ENCODE data around the gene IGF1R.

IGF1R gene

GRCh38 chr15:98745650-98746374 is 97.5 kb downstream of the IGF1R start:
- H3K79me2 ChIP-seq (ENCODE audit: insufficient read depth, low read length): no peaks in the 10 kb centered on the region
- H4K20me1 ChIP-seq (ENCODE audit: low read depth, low read length): peaks cover 4% of the 10 kb centered on the region
- H3K9me3 ChIP-seq (ENCODE audit: insufficient read depth, low read length): no peaks in the 10 kb centered on the region
- no peak overlapping the region for H3K27ac ChIP-seq (ENCODE audit: low read depth, low read length)
- no peak overlapping the region for H3K9ac ChIP-seq (ENCODE audit: low read length)
- no peak overlapping the region for H2AFZ ChIP-seq (ENCODE audit: low read depth, low read length, severe bottlenecking)
- H3K9me2 ChIP-seq (replicated peaks; ENCODE audit: insufficient read depth, low read length): no peaks in the 10 kb centered on the region
- no peaks in the 10 kb centered on the region for H3K27me3 ChIP-seq (ENCODE audit: low read length)
- H3K4me2 ChIP-seq (ENCODE audit: low read depth, low read length, poor library complexity, severe bottlenecking): no peak overlapping the region
- H3F3A ChIP-seq (ENCODE audit: insufficient read depth): no peaks in the 10 kb centered on the region
- H3K36me3 ChIP-seq (ENCODE audit: low read length): no peaks in the 10 kb centered on the region
- no peak overlapping the region for H3K4me3 ChIP-seq (ENCODE audit: insufficient read depth, low read length, poor library complexity, severe bottlenecking)
- TF ChIP-seq EZH2phosphoT487 (conservative IDR thresholded peaks at IDR 0.05; ENCODE audit: low read length): no peak
- no peak for TF ChIP-seq CTCF (IDR thresholded peaks at IDR 0.05; ENCODE audit: insufficient read depth, low read length, poor library complexity, severe bottlenecking)

GRCh38 chr15:98746375-98747155 is 98.2 kb downstream of the IGF1R start:
- H3K36me3 ChIP-seq (ENCODE audit: low read length): no peaks in the 10 kb centered on the region
- H3F3A ChIP-seq (ENCODE audit: insufficient read depth): no peaks in the 10 kb centered on the region
- peaks cover 4% of the 10 kb centered on the region for H4K20me1 ChIP-seq (ENCODE audit: low read depth, low read length)
- no peaks in the 10 kb centered on the region for H3K9me3 ChIP-seq (ENCODE audit: insufficient read depth, low read length)
- no peak overlapping the region for H3K9ac ChIP-seq (ENCODE audit: low read length)
- TF ChIP-seq CTCF (IDR thresholded peaks at IDR 0.05; ENCODE audit: insufficient read depth, low read length, poor library complexity, severe bottlenecking): no peak
- TF ChIP-seq EZH2phosphoT487 (conservative IDR thresholded peaks at IDR 0.05; ENCODE audit: low read length): no peak
- no peak overlapping the region for H3K27ac ChIP-seq (ENCODE audit: low read depth, low read length)
- no peak overlapping the region for H2AFZ ChIP-seq (ENCODE audit: low read depth, low read length, severe bottlenecking)
- no peaks in the 10 kb centered on the region for H3K27me3 ChIP-seq (ENCODE audit: low read length)
- no peak overlapping the region for H3K4me2 ChIP-seq (ENCODE audit: low read depth, low read length, poor library complexity, severe bottlenecking)
- H3K79me2 ChIP-seq (ENCODE audit: insufficient read depth, low read length): no peaks in the 10 kb centered on the region
- H3K9me2 ChIP-seq (replicated peaks; ENCODE audit: insufficient read depth, low read length): no peaks in the 10 kb centered on the region
- no peak overlapping the region for H3K4me3 ChIP-seq (ENCODE audit: insufficient read depth, low read length, poor library complexity, severe bottlenecking)

- Histone ChIP-seq H3K9me2 (replicated peaks; ENCODE audit: insufficient read depth, low read length) (no peaks in the 10 kb centered on the region), H3K27ac (ENCODE audit: low read depth, low read length) (no peak overlapping the region), H3K79me2 (ENCODE audit: insufficient read depth, low read length) (no peaks in the 10 kb centered on the region), H4K20me1 (ENCODE audit: low read depth, low read length) (peaks cover 6% of the 10 kb centered on the region; the same call in 1 of the 2 replicates), H3F3A (ENCODE audit: insufficient read depth) (no peaks in the 10 kb centered on the region), H3K4me2 (ENCODE audit: low read depth, low read length, poor library complexity, severe bottlenecking) (no peak overlapping the region), H3K9ac (ENCODE audit: low read length) (no peak overlapping the region), H3K9me3 (ENCODE audit: insufficient read depth, low read length) (no peaks in the 10 kb centered on the region), H2AFZ (ENCODE audit: low read depth, low read length, severe bottlenecking) (no peak overlapping the region), H3K36me3 (ENCODE audit: low read length) (no peaks in the 10 kb centered on the region), H3K4me3 (ENCODE audit: insufficient read depth, low read length, poor library complexity, severe bottlenecking) (no peak overlapping the region), H3K27me3 (ENCODE audit: low read length) (no peaks in the 10 kb centered on the region)
- TF ChIP-seq CTCF (IDR thresholded peaks at IDR 0.05; ENCODE audit: insufficient read depth, low read length, poor library complexity, severe bottlenecking): no peak
- no peak for TF ChIP-seq EZH2phosphoT487 (conservative IDR thresholded peaks at IDR 0.05; ENCODE audit: low read length)
These were observed 103.4 kb downstream of the IGF1R start for GRCh38 chr15:98751767-98752166.
